ENCODE measurements around the gene ARRDC2. TPM values are rescaled to one million over a fixed set of nuclear protein-coding genes. Genes with fewer than 3 reads are reported as not detected.
A peak's percentile ranks its signal among the peaks of the same experiment; 100 is the strongest.

Gene ARRDC2
- total and polyA plus RNA-seq, 2 of the 13 experiments (the other 11 are each of a cell fraction or from before 2014, with no cell fraction given), result 2.1 to 3.4 TPM

DNA sequence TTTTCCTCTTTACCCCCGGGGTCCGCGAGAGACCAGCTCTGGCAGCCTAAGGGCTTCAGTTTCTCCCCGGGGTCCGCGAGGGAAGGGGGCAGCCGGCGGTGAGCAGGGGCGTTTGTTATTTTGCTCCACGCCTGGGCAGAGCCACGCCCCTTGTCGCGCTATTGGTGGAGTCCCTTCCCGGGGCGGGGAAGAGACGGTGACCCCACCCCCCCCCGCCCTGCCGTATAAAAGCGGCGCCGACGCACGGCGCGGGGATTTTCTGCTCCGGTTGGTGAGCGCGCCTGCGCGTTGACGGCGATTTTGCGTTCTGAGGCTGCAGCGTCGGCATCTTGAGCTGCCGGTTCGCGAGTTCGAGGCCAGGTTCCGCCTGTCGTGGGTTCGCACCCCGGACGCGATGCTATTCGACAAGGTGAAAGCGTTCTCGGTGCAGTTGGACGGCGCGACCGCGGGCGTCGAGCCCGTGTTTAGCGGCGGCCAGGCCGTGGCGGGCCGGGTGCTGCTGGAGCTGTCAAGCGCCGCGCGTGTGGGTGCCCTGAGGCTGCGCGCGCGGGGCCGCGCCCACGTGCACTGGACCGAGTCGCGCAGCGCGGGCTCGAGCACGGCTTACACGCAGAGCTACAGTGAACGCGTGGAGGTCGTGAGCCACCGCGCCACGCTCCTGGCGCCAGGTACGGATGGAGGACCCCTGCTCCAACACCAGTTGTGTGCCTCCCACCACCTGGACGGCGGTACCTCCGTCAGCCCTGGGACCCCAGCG, at the start of gene ARRDC2 (continued):
- TF ChIP-seq, protein P1, sequence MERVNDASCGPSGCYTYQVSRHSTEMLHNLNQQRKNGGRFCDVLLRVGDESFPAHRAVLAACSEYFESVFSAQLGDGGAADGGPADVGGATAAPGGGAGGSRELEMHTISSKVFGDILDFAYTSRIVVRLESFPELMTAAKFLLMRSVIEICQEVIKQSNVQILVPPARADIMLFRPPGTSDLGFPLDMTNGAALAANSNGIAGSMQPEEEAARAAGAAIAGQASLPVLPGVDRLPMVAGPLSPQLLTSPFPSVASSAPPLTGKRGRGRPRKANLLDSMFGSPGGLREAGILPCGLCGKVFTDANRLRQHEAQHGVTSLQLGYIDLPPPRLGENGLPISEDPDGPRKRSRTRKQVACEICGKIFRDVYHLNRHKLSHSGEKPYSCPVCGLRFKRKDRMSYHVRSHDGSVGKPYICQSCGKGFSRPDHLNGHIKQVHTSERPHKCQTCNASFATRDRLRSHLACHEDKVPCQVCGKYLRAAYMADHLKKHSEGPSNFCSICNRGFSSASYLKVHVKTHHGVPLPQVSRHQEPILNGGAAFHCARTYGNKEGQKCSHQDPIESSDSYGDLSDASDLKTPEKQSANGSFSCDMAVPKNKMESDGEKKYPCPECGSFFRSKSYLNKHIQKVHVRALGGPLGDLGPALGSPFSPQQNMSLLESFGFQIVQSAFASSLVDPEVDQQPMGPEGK (CRISPR knock-in tag; IDR thresholded peaks at IDR 0.05), result no peak
- TF ChIP-seq REPIN1 (CRISPR knock-in tag; IDR thresholded peaks at IDR 0.05; ENCODE audit: borderline replicate concordance, low read depth), result no peak
- peak; percentile 19; the same call in 1 of the 2 replicates for TF ChIP-seq SOX5 (CRISPR knock-in tag; IDR thresholded peaks at IDR 0.05; ENCODE audit: borderline replicate concordance)
- no peak for TF ChIP-seq SRSF1 (optimal IDR thresholded peaks at IDR 0.05; ENCODE audit: low read depth, low read length)
- no peak for TF ChIP-seq CBFB (CRISPR knock-in tag; IDR thresholded peaks at IDR 0.05)
- TF ChIP-seq NFYB (CRISPR knock-in tag; IDR thresholded peaks at IDR 0.05), result peak; percentile 56; the same call in 1 of the 2 replicates
- TF ChIP-seq SNRNP70 (IDR thresholded peaks at IDR 0.05; ENCODE audit: low read depth, low read length), result no peak
- peak; percentile 62 for TF ChIP-seq AGO2 (optimal IDR thresholded peaks at IDR 0.05; ENCODE audit: low read depth, low read length)
- TF ChIP-seq ATM (IDR thresholded peaks at IDR 0.05; ENCODE audit: borderline replicate concordance), result no peak
- TF ChIP-seq ZNF430 (CRISPR knock-in tag; IDR thresholded peaks at IDR 0.05), result 0 out of 2 replicates have a peak, but pooled peaks have one; percentile 46
- TF ChIP-seq, protein P2, sequence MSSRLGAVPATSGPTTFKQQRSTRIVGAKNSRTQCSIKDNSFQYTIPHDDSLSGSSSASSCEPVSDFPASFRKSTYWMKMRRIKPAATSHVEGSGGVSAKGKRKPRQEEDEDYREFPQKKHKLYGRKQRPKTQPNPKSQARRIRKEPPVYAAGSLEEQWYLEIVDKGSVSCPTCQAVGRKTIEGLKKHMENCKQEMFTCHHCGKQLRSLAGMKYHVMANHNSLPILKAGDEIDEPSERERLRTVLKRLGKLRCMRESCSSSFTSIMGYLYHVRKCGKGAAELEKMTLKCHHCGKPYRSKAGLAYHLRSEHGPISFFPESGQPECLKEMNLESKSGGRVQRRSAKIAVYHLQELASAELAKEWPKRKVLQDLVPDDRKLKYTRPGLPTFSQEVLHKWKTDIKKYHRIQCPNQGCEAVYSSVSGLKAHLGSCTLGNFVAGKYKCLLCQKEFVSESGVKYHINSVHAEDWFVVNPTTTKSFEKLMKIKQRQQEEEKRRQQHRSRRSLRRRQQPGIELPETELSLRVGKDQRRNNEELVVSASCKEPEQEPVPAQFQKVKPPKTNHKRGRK (CRISPR knock-in tag; IDR thresholded peaks at IDR 0.05), result no peak
- TF ChIP-seq MAFF (IDR thresholded peaks at IDR 0.05; ENCODE audit: low read depth, low read length), result no peak
- TF ChIP-seq RFX5 (IDR thresholded peaks at IDR 0.05; ENCODE audit: low read depth, low read length), result no peak
- TF ChIP-seq, protein P3, sequence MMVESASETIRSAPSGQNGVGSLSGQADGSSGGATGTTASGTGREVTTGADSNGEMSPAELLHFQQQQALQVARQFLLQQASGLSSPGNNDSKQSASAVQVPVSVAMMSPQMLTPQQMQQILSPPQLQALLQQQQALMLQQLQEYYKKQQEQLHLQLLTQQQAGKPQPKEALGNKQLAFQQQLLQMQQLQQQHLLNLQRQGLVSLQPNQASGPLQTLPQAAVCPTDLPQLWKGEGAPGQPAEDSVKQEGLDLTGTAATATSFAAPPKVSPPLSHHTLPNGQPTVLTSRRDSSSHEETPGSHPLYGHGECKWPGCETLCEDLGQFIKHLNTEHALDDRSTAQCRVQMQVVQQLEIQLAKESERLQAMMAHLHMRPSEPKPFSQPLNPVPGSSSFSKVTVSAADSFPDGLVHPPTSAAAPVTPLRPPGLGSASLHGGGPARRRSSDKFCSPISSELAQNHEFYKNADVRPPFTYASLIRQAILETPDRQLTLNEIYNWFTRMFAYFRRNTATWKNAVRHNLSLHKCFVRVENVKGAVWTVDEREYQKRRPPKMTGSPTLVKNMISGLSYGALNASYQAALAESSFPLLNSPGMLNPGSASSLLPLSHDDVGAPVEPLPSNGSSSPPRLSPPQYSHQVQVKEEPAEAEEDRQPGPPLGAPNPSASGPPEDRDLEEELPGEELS (CRISPR knock-in tag; IDR thresholded peaks at IDR 0.05), result no peak
- peak; percentile 45; the same call in 1 of the 2 replicates for TF ChIP-seq KDM2A (CRISPR knock-in tag; IDR thresholded peaks at IDR 0.05; ENCODE audit: borderline replicate concordance, low read depth)
- TF ChIP-seq POLR2G (IDR thresholded peaks at IDR 0.05; ENCODE audit: low read depth, low read length), result 0 out of 2 replicates have a peak, but pooled peaks have one; percentile 37
- TF ChIP-seq ZSCAN21 (CRISPR knock-in tag; IDR thresholded peaks at IDR 0.05; ENCODE audit: borderline replicate concordance), result 0 out of 2 replicates have a peak, but pooled peaks have one; percentile 42
- peak; percentile 69 for TF ChIP-seq RBFOX2 (IDR thresholded peaks at IDR 0.05; ENCODE audit: low read depth, low read length)
- TF ChIP-seq HNRNPLL (IDR thresholded peaks at IDR 0.05; ENCODE audit: low read depth, low read length, poor library complexity, severe bottlenecking), result peak; percentile 50
- TF ChIP-seq MXI1 (IDR thresholded peaks at IDR 0.05; ENCODE audit: borderline replicate concordance, low read depth, low read length), result 0 out of 3 replicates have a peak, but pooled peaks have one; percentile 13
- peak in 1 of 2 experiments; percentile 42; a peak in 1 of 4 replicates for TF ChIP-seq POLR2A (IDR thresholded peaks at IDR 0.05; ENCODE audit: insufficient read depth in 1 of 2, low read depth in 2 of 2, low read length in 2 of 2)
- TF ChIP-seq CBX5 (CRISPR knock-in tag; IDR thresholded peaks at IDR 0.05; ENCODE audit: borderline replicate concordance), result no peak
